Upper lobe of left lung (tissue), 4 donors: Measurements from ENCODE around the gene MTCL3.

Source experiments
- POLR2A ChIP-seq, 4 donors: fragments of 450-650 bp; IDR thresholded peaks; one replicate each; pipeline ENCODE4 v1.5.1; 2016 to 2017; ENCODE audit warnings: antibody characterized with exemption in 4 of 4, mild to moderate bottlenecking in 2 of 4
- POLR2AphosphoS5 ChIP-seq, 2 donors: sonication (generic); formaldehyde crosslinking; IDR thresholded peaks; one replicate each; pipeline ENCODE4 v1.5.1; 2017; ENCODE audit warnings: antibody characterized with exemption in 2 of 2
- TF ChIP-seq, protein P1 (sequence below), 6 experiments: fragments of 450-650 bp in 4 of 6; fragments of 200-600 bp in 2 of 6; sonication (generic) in 2 of 6; IDR thresholded peaks; one replicate each; pipeline ENCODE4 v1.5.1; 2016 to 2019; ENCODE audit warnings: antibody characterized with exemption in 6 of 6

- TF ChIP-seq, protein P1, sequence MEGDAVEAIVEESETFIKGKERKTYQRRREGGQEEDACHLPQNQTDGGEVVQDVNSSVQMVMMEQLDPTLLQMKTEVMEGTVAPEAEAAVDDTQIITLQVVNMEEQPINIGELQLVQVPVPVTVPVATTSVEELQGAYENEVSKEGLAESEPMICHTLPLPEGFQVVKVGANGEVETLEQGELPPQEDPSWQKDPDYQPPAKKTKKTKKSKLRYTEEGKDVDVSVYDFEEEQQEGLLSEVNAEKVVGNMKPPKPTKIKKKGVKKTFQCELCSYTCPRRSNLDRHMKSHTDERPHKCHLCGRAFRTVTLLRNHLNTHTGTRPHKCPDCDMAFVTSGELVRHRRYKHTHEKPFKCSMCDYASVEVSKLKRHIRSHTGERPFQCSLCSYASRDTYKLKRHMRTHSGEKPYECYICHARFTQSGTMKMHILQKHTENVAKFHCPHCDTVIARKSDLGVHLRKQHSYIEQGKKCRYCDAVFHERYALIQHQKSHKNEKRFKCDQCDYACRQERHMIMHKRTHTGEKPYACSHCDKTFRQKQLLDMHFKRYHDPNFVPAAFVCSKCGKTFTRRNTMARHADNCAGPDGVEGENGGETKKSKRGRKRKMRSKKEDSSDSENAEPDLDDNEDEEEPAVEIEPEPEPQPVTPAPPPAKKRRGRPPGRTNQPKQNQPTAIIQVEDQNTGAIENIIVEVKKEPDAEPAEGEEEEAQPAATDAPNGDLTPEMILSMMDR (IDR thresholded peaks at IDR 0.05) = no peak
- TF ChIP-seq POLR2AphosphoS5 (IDR thresholded peaks at IDR 0.05) (no peak), POLR2A (IDR thresholded peaks at IDR 0.05) (no peak)
Observed at GRCh38 chr6:127513425-127513824, 5.7 kb downstream of the MTCL3 start.
